GM12874 (cell line): ENCODE data around the gene HTD2.

Experiments
- CTCF ChIP-seq: IDR thresholded peaks from 2 replicates; pipeline ENCODE4 v1.5.1; 2011; ENCODE audit warnings: low read depth, mild to moderate bottlenecking, control low read depth, low read length, moderate library complexity; ENCODE audit not compliant: insufficient read depth

Gene HTD2

DNA sequence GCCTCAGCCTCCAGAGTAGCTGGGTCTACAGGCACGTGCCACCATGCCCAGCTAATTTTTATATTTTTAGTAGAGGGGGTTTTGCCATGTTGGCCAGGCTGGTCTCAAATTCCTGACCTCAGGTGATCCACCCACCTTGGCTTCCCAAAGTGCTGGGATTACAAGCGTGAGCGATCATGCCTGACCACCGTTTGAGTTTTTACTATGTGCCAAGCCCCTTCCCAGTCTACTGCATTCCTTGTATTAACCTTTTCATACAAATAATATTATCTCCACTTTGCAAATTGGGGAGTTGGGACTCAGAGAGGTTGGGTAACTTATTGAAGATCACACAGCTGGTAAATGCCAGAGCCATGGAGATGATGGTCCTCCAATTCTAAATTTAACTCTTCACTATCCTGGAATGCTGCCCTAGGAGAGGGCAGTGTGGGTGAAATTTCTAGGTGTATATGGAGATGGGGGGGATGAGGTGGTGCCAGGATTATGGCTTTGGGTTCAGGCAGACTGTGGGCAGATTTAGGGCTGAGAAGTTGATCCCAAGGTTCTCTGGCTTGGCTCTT, 25.4 kb downstream of the HTD2 start:
- TF ChIP-seq CTCF = no peak

GRCh38 chr3:58332575-58333188, 26.4 kb downstream of the HTD2 start, which contains the start of gene PXK:
TSS of gene PXK (plus strand) at chr3:58332892. CDS start at chr3:58332989, 97 bp downstream.
- TF ChIP-seq CTCF = 0 out of 2 replicates have a peak, but pooled peaks have one; percentile 7

GRCh38 chr3:58333206-58334012, 27.1 kb downstream of the HTD2 start:
- TF ChIP-seq CTCF = no peak

- no peak for TF ChIP-seq CTCF
These were observed 27.6 kb downstream of the HTD2 start for GRCh38 chr3:58334013-58334321.

DNA sequence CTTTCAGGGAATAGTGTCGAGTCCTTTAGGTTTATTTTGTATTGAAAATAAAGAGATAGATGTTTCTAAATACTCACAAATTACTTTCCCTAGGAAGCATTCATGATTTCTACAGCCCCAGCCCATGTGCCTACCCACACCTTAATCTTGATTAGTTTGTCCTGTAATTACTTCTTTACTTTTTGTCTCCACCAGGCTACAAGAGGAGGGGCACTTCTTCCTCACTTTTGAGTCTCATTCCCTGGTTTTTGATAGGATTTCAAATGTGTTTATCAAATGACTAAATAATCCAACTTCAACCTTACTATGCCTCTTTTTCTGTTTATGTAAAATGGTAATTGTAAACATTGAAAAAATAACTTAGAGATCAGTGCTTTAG, 28.2 kb downstream of the HTD2 start:
- TF ChIP-seq CTCF = no peak

GRCh38 chr3:58335652-58335947, 29.3 kb downstream of the HTD2 start:
- no peak for TF ChIP-seq CTCF

DNA sequence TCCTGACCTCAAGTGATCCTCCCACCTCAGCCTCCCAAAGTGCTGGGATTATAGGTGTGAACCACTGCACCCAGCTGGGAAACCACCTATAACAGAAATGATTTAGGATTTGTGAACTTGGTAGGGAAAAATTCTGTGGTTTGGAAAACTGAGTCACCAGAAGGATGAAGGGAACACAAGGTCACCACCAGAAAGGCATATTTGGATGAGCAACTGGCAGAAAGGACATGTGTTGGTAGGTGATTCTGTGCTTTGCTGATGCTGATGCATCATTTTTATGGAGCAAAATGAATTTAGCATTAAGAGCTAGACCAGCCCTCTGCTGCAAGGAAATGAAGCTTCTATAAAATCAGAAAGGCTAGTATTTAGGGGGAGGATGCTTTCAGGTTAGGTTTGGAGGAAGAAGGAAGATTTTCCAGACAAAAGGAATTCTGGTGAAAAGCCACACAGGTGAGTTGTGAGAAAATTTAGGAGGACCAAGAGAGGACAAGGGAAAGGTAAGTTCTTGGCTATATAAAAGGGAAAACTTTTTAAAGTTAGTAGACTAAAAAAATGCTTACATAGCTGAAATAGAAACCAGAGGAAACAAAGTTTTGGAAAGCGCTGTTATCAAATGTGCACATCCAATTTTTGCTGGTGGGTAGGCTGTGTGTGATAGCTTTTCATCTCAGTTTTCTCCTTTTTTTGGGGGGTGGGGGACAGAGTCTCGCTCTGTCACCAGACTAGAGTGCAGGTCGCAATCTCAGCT, 30.0 kb downstream of the HTD2 start:
- no peak for TF ChIP-seq CTCF
